Right atrium auricular region (tissue), 2 donors: Measurements from ENCODE around the gene KRT4. TPM values are rescaled to one million over a fixed set of nuclear protein-coding genes. Genes with fewer than 3 reads are reported as not detected.

ENCODE experiments used
- DNase-seq: peaks from one replicate; pipeline ENCODE4 v3.0.0-alpha.2; 2019; ENCODE audit warnings: low spot score
- H3K27ac ChIP-seq, 2 donors: fragments of 200-600 bp; sonication (generic); 1 replicate in 1 of 2; 2 replicates in 1 of 2; pipeline ENCODE4 v1.5.1; 2016 to 2019
- H3K27me3 ChIP-seq, 2 donors: fragments of 200-600 bp; sonication (generic); one replicate each; pipeline versions ENCODE4 v1.5.1 to v1.6.0; 2017 to 2019
- H3K36me3 ChIP-seq: fragments of 200-600 bp; sonication (generic); one replicate; pipeline ENCODE4 v1.5.1; 2016
- H3K4me1 ChIP-seq, 2 donors: fragments of 200-600 bp; sonication (generic); one replicate each; pipeline versions ENCODE4 v1.5.1 to v1.6.0; 2017 to 2019
- H3K4me3 ChIP-seq, 2 donors: fragments of 200-600 bp; sonication (generic); 1 replicate in 1 of 2; 2 replicates in 1 of 2; pipeline ENCODE4 v1.5.1; 2017 to 2019; ENCODE audit warnings: mild to moderate bottlenecking in 1 of 2, moderate library complexity in 1 of 2
- H3K9me3 ChIP-seq, 2 donors: fragments of 200-600 bp; sonication (generic); one replicate each; pipeline ENCODE4 v1.5.1; 2019
- total RNA-seq, 2 donors: library from RNA; depleted of rRNA; stranded (reverse); fragments of >200 nt; gene quantifications; one replicate each; pipeline ENCODE4 v1.1.0, GENCODE V29; 2016
- TF ChIP-seq, protein P1 (sequence below), 2 donors: fragments of 200-600 bp; sonication (generic); IDR thresholded peaks; one replicate each; pipeline ENCODE4 v1.5.1; 2019; ENCODE audit warnings: antibody characterized with exemption in 2 of 2

Gene KRT4
- total RNA-seq, 2 donors from 2014 or later: not detected

DNA sequence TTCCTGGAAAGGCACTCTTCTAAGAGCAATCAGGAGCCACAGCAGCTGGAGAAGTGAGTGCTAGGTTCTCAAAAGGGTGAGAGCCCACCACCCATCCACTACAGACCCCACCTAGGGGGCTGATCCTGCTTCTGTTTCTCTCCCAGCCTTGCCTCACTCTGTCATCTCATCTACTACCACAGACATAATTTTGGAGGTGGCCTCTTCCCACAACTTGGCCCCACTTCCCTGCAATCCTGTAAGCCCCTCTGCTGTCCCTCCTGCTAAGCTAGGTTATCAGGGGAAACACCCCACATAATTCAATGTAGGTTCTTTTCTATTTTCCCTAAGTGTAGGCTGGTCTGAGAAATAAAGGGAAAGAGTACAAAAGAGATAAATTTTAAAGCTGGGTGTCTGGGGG is 53.3 kb downstream of the KRT4 start:
- peaks cover 5 to 19% of the 10 kb centered on the region in 2 donors for H3K9me3 ChIP-seq
- H3K27ac ChIP-seq: no peak overlapping the region
- no peaks in the 10 kb centered on the region for H3K27me3 ChIP-seq
- DNase-seq: no peak
- TF ChIP-seq, protein P1, sequence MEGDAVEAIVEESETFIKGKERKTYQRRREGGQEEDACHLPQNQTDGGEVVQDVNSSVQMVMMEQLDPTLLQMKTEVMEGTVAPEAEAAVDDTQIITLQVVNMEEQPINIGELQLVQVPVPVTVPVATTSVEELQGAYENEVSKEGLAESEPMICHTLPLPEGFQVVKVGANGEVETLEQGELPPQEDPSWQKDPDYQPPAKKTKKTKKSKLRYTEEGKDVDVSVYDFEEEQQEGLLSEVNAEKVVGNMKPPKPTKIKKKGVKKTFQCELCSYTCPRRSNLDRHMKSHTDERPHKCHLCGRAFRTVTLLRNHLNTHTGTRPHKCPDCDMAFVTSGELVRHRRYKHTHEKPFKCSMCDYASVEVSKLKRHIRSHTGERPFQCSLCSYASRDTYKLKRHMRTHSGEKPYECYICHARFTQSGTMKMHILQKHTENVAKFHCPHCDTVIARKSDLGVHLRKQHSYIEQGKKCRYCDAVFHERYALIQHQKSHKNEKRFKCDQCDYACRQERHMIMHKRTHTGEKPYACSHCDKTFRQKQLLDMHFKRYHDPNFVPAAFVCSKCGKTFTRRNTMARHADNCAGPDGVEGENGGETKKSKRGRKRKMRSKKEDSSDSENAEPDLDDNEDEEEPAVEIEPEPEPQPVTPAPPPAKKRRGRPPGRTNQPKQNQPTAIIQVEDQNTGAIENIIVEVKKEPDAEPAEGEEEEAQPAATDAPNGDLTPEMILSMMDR (IDR thresholded peaks at IDR 0.05): no peak
- H3K36me3 ChIP-seq: no peaks in the 10 kb centered on the region
- no peaks in the 10 kb centered on the region for H3K4me1 ChIP-seq
- no peak overlapping the region for H3K4me3 ChIP-seq

DNA sequence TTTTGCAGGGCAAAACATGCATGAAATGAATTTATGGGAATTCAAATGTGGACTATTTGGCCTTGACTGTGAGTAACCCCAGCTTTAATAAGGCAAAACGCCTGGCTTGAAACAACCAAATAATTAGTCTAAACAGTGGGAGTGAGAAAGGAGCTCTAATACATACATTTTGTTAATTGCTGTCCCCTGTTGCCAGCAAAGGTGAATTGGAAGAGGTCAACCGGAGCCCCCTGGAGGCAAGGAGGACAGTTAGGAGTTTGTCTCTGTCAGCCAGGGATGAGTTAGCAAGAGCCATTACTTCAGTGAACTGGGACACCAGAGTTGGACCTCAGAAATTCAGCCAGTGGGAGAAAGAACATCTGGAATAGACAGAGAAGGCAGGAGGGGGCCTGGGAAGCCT is 54.2 kb downstream of the KRT4 start:
- no peak overlapping the region for H3K4me3 ChIP-seq
- no peaks in the 10 kb centered on the region for H3K27me3 ChIP-seq
- H3K4me1 ChIP-seq: no peaks in the 10 kb centered on the region
- no peak overlapping the region for H3K27ac ChIP-seq
- TF ChIP-seq, protein P1 (IDR thresholded peaks at IDR 0.05): no peak
- DNase-seq: no peak
- H3K9me3 ChIP-seq: peaks cover 5 to 19% of the 10 kb centered on the region in 2 donors
- H3K36me3 ChIP-seq: no peaks in the 10 kb centered on the region

DNA sequence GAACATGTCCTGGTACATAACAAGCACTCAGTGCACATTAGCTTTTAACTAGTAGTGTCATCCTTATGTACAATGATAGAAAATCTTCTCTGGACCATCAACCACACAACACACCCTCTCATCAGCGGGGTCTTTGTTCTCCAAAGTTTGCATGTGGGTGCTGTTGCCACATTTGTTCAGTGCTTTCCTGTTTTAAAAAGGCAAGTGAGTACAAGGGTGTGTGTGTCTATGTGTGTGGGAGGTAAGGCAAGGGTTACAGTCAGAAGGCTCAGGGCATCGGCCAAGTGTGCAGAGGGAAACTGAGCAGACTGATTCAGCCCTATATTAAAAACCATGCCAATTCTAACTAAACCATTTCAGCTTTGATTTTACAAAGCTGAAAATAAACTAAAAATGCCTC is 54.7 kb downstream of the KRT4 start:
- Histone ChIP-seq H3K4me3 (no peak overlapping the region), H3K36me3 (no peaks in the 10 kb centered on the region), H3K4me1 (no peaks in the 10 kb centered on the region), H3K27ac (no peak overlapping the region), H3K9me3 (peaks cover 5 to 19% of the 10 kb centered on the region in 2 donors), H3K27me3 (no peaks in the 10 kb centered on the region)
- TF ChIP-seq, protein P1 (IDR thresholded peaks at IDR 0.05): no peak
- DNase-seq: no peak

DNA sequence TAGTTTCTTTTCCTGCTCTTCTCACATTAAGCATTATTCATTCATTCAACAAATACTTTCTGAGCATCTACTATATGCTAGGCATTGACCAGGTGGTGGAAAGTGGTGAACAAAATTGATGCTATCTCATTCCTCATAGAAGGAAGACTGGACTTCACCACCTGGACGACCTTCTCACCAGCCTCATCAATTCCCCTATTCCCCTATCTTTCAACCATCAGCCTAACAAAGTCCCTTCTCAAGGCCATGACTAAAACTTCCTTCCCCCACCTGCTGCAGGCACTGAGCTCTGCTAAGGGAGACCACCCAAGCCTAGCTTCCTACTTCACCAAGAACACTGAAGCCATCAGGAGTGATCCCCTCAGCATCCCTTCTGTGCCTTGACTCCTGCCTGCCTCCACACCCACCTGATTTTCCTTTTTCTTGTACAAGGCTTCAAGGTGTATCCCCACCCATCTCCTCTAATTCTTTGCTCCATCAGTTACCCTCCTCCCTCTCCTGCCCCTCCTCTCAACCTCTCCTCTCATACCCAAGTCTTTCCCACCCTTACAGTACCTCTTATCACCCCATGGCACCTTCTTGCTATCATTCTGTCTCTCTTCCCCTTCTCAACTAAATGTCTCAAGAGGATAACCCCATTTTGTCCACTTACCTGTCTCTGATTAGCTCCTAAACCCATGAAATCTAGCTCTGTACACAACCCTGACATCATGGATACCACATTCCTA is 56.3 kb downstream of the KRT4 start:
- Histone ChIP-seq H3K36me3 (no peaks in the 10 kb centered on the region), H3K27me3 (no peaks in the 10 kb centered on the region), H3K27ac (no peak overlapping the region), H3K4me1 (no peaks in the 10 kb centered on the region), H3K9me3 (peaks cover 5 to 19% of the 10 kb centered on the region in 2 donors), H3K4me3 (no peak overlapping the region)
- DNase-seq: no peak
- TF ChIP-seq, protein P1 (IDR thresholded peaks at IDR 0.05): no peak

Other genes with a start within 250 kb of the KRT4 start
- gene KRT74, start 240.3 kb downstream of the KRT4 start, total RNA-seq: 1 to 10 TPM in 1 of 2 donors, not detected in 1; 2.9 TPM
- not detected for gene KRT72, start 212.7 kb downstream of the KRT4 start, total RNA-seq
- not detected for gene KRT73, start 195.6 kb downstream of the KRT4 start, total RNA-seq
- not detected for gene KRT2, start 161.9 kb downstream of the KRT4 start, total RNA-seq
- gene KRT1, start 133.7 kb downstream of the KRT4 start, total RNA-seq: not detected
- not detected for gene KRT77, start 110.6 kb downstream of the KRT4 start, total RNA-seq
- not detected for gene KRT76, start 36.8 kb downstream of the KRT4 start, total RNA-seq
- gene KRT3, start 18.0 kb downstream of the KRT4 start, total RNA-seq: not detected
- gene KRT79, start 20.2 kb upstream of the KRT4 start, total RNA-seq: not detected
- not detected for gene KRT78, start 34.9 kb upstream of the KRT4 start, total RNA-seq
- 100 to 1,000 TPM; 199 to 271 TPM for gene KRT8, start 91.0 kb upstream of the KRT4 start, total RNA-seq
- gene KRT18, start 135.0 kb upstream of the KRT4 start, total RNA-seq: 100 to 1,000 TPM in 1 of 2 donors, 10 to 100 TPM in 1; 85.1 to 150 TPM
- 100 to 1,000 TPM; 272 to 383 TPM for gene EIF4B, start 192.3 kb upstream of the KRT4 start, total RNA-seq
- gene TNS2, start 235.9 kb upstream of the KRT4 start, total RNA-seq: 100 to 1,000 TPM in 1 of 2 donors, 10 to 100 TPM in 1; 76.2 to 153 TPM